Caco-2 (cell line): Measurements from ENCODE around the gene STAB2. TPM values are rescaled to one million over a fixed set of nuclear protein-coding genes. Genes with fewer than 3 reads are reported as not detected.

ENCODE experiments used
- BruUV-seq: library from RNA; stranded (reverse); fragments of 400-500 nt; replicated peaks from 2 replicates; lab custom pipeline; 2021; lab: Mats Ljungman, UMichigan
- CTCF ChIA-PET: fragments of 300-600 bp; sonication (Branson Sonifier 250); formaldehyde crosslinking; loops from one replicate; lab custom pipeline; 2022; ENCODE audit warnings: antibody characterized with exemption; lab: Charles Lee
- POLR2A ChIA-PET: fragments of 300-600 bp; sonication (Branson Sonifier 250); formaldehyde crosslinking; loops from one replicate; lab custom pipeline; 2022; ENCODE audit warnings: antibody characterized with exemption; lab: Charles Lee
- DNase-seq, 2 experiments: peaks; one replicate each; pipeline versions ENCODE4 v3.0.0 to v3.0.0-alpha.2; 2020 to 2022
- H3K27me3 ChIP-seq: replicated peaks from 2 replicates; pipeline ENCODE4 v1.6.0; 2011; ENCODE audit warnings: low read length; ENCODE audit not compliant: control insufficient read depth, insufficient read depth
- H3K36me3 ChIP-seq: 2 replicates; pipeline ENCODE4 v1.5.1; 2011; ENCODE audit warnings: low read length; ENCODE audit not compliant: control insufficient read depth, insufficient read depth
- H3K4me1 ChIP-seq: fragments of 250-450 bp; sonication (Bioruptor Pico); 2 replicates; pipeline ENCODE4 v1.5.1; 2020; ENCODE audit warnings: mild to moderate bottlenecking
- H3K4me3 ChIP-seq: 2 replicates; pipeline ENCODE4 v1.5.1; 2011; ENCODE audit warnings: low read depth, mild to moderate bottlenecking, control low read depth, low read length
- H3K9me3 ChIP-seq: fragments of 250-450 bp; sonication (Bioruptor Pico); 2 replicates; pipeline ENCODE4 v1.5.1; 2020; ENCODE audit warnings: mild to moderate bottlenecking, moderate library complexity
- H3K27ac Mint-ChIP-seq: one replicate; pipeline ENCODE4 v1.8.0; 2022; ENCODE audit warnings: mixed read lengths; ENCODE audit not compliant: unreplicated experiment
- H3K27me3 Mint-ChIP-seq: one replicate; pipeline ENCODE4 v1.8.0; 2022; ENCODE audit warnings: mixed read lengths; ENCODE audit not compliant: insufficient read depth, unreplicated experiment
- H3K36me3 Mint-ChIP-seq: one replicate; pipeline ENCODE4 v1.8.0; 2022; ENCODE audit warnings: mild to moderate bottlenecking, mixed read lengths; ENCODE audit not compliant: insufficient read depth, unreplicated experiment
- H3K4me1 Mint-ChIP-seq: one replicate; pipeline ENCODE4 v1.8.0; 2022; ENCODE audit warnings: low read depth, mixed read lengths; ENCODE audit not compliant: unreplicated experiment
- H3K4me3 Mint-ChIP-seq: one replicate; pipeline ENCODE4 v1.8.0; 2022; ENCODE audit warnings: mild to moderate bottlenecking, moderate library complexity, mixed read lengths; ENCODE audit not compliant: unreplicated experiment
- H3K9me3 Mint-ChIP-seq: one replicate; pipeline ENCODE4 v1.8.0; 2022; ENCODE audit warnings: mixed read lengths; ENCODE audit not compliant: unreplicated experiment
- CTCF ChIP-seq, 2 experiments: fragments of 200-600 bp in 1 of 2; IDR thresholded peaks; 1 replicate in 1 of 2; 2 replicates in 1 of 2; pipeline versions ENCODE4 v1.5.1 to v1.8.0; 2011 to 2022; ENCODE audit warnings: antibody characterized with exemption in 1 of 2, control low read depth in 1 of 2, inconsistent platforms in 1 of 2, low read depth in 1 of 2, low read length in 1 of 2, mild to moderate bottlenecking in 1 of 2, moderate library complexity in 1 of 2; ENCODE audit not compliant: insufficient read depth in 1 of 2, severe bottlenecking in 1 of 2, unreplicated experiment in 1 of 2
- intact Hi-C: fragments of 100-400 bp; cut with micrococcal nuclease; formaldehyde crosslinking; loops from one replicate; pipeline ENCODE4 v1.10.0; 2022; ENCODE audit not compliant: unreplicated experiment
- total RNA-seq: library from RNA; stranded (reverse); gene quantifications from 2 replicates; pipeline ENCODE4 v1.2.3, GENCODE V29; 2022

The STAB2 gene
- total RNA-seq, 1 experiment from 2014 or later: 0.25 TPM

- H3K9me3 ChIP-seq: no peaks in the 10 kb centered on the region
- no peak overlapping the region for H3K4me3 ChIP-seq
- intact Hi-C loops: no loop called here
- H3K9me3 Mint-ChIP-seq: no peaks in the 10 kb centered on the region
- H3K4me3 Mint-ChIP-seq: no peak overlapping the region
- CTCF ChIA-PET: no interaction called here
- BruUV-seq: no TSS peak
- no peaks in the 10 kb centered on the region for H3K36me3 Mint-ChIP-seq
- no peak overlapping the region for H3K27ac Mint-ChIP-seq
- H3K4me1 ChIP-seq: no peaks in the 10 kb centered on the region
- H3K4me1 Mint-ChIP-seq: no peaks in the 10 kb centered on the region
- no peak for DNase-seq
- no peak for TF ChIP-seq CTCF (IDR thresholded peaks at IDR 0.05; ENCODE audit: insufficient read depth in 1 of 2, low read depth in 1 of 2, low read length in 1 of 2, severe bottlenecking in 1 of 2, unreplicated experiment in 1 of 2)
- POLR2A ChIA-PET: no interaction called here
- no peaks in the 10 kb centered on the region for H3K27me3 Mint-ChIP-seq
- no peaks in the 10 kb centered on the region for H3K36me3 ChIP-seq
- no peaks in the 10 kb centered on the region for H3K27me3 ChIP-seq
These were observed 169.4 kb downstream of the STAB2 start for GRCh38 chr12:103756443-103756842.

GRCh38 chr12:103757248-103757647, 170.2 kb downstream of the STAB2 start:
- H3K27ac Mint-ChIP-seq: no peak overlapping the region
- H3K4me1 ChIP-seq: no peaks in the 10 kb centered on the region
- POLR2A ChIA-PET: no interaction called here
- intact Hi-C loops: no loop called here
- H3K36me3 ChIP-seq: no peaks in the 10 kb centered on the region
- H3K4me3 Mint-ChIP-seq: no peak overlapping the region
- no peak for TF ChIP-seq CTCF (IDR thresholded peaks at IDR 0.05; ENCODE audit: insufficient read depth in 1 of 2, low read depth in 1 of 2, low read length in 1 of 2, severe bottlenecking in 1 of 2, unreplicated experiment in 1 of 2)
- no peak overlapping the region for H3K4me3 ChIP-seq
- no peaks in the 10 kb centered on the region for H3K4me1 Mint-ChIP-seq
- H3K27me3 Mint-ChIP-seq: no peaks in the 10 kb centered on the region
- no peaks in the 10 kb centered on the region for H3K36me3 Mint-ChIP-seq
- no peaks in the 10 kb centered on the region for H3K9me3 ChIP-seq
- no peak for DNase-seq
- BruUV-seq: no TSS peak
- no peaks in the 10 kb centered on the region for H3K27me3 ChIP-seq
- CTCF ChIA-PET: no interaction called here
- no peaks in the 10 kb centered on the region for H3K9me3 Mint-ChIP-seq

- Histone ChIP-seq H3K9me3 (no peaks in the 10 kb centered on the region), H3K4me1 (no peaks in the 10 kb centered on the region), H3K4me3 (no peak overlapping the region), H3K27me3 (no peaks in the 10 kb centered on the region), H3K36me3 (no peaks in the 10 kb centered on the region)
- no peaks in the 10 kb centered on the region for H3K36me3 Mint-ChIP-seq
- intact Hi-C loops: no loop called here
- no TSS peak for BruUV-seq
- H3K4me1 Mint-ChIP-seq: no peaks in the 10 kb centered on the region
- ChIA-PET CTCF (no interaction called here), POLR2A (no interaction called here)
- no peaks in the 10 kb centered on the region for H3K27me3 Mint-ChIP-seq
- no peak for TF ChIP-seq CTCF (IDR thresholded peaks at IDR 0.05; ENCODE audit: insufficient read depth in 1 of 2, low read depth in 1 of 2, low read length in 1 of 2, severe bottlenecking in 1 of 2, unreplicated experiment in 1 of 2)
- H3K27ac Mint-ChIP-seq: no peak overlapping the region
- H3K4me3 Mint-ChIP-seq: no peak overlapping the region
- H3K9me3 Mint-ChIP-seq: no peaks in the 10 kb centered on the region
- DNase-seq: no peak
These were observed 171.4 kb downstream of the STAB2 start for GRCh38 chr12:103758310-103759089.
